Upper lobe of left lung (tissue), 4 donors: Measurements from ENCODE around the gene CCNT1.

ENCODE experiments used
- EP300 ChIP-seq, 4 donors: sonication (generic); formaldehyde crosslinking; IDR thresholded peaks; one replicate each; pipeline ENCODE4 v1.5.1; 2017; ENCODE audit warnings: antibody characterized with exemption in 4 of 4, control low read depth in 2 of 4
- POLR2A ChIP-seq, 4 donors: fragments of 450-650 bp; IDR thresholded peaks; one replicate each; pipeline ENCODE4 v1.5.1; 2016 to 2017; ENCODE audit warnings: antibody characterized with exemption in 4 of 4, mild to moderate bottlenecking in 2 of 4
- POLR2AphosphoS5 ChIP-seq, 2 donors: sonication (generic); formaldehyde crosslinking; IDR thresholded peaks; one replicate each; pipeline ENCODE4 v1.5.1; 2017; ENCODE audit warnings: antibody characterized with exemption in 2 of 2
- TF ChIP-seq, protein P1 (sequence below), 6 experiments: fragments of 450-650 bp in 4 of 6; fragments of 200-600 bp in 2 of 6; sonication (generic) in 2 of 6; IDR thresholded peaks; one replicate each; pipeline ENCODE4 v1.5.1; 2016 to 2019; ENCODE audit warnings: antibody characterized with exemption in 6 of 6

GRCh38 chr12:48693572-48693971, 22.9 kb downstream of the CCNT1 start:
- TF ChIP-seq, protein P1, sequence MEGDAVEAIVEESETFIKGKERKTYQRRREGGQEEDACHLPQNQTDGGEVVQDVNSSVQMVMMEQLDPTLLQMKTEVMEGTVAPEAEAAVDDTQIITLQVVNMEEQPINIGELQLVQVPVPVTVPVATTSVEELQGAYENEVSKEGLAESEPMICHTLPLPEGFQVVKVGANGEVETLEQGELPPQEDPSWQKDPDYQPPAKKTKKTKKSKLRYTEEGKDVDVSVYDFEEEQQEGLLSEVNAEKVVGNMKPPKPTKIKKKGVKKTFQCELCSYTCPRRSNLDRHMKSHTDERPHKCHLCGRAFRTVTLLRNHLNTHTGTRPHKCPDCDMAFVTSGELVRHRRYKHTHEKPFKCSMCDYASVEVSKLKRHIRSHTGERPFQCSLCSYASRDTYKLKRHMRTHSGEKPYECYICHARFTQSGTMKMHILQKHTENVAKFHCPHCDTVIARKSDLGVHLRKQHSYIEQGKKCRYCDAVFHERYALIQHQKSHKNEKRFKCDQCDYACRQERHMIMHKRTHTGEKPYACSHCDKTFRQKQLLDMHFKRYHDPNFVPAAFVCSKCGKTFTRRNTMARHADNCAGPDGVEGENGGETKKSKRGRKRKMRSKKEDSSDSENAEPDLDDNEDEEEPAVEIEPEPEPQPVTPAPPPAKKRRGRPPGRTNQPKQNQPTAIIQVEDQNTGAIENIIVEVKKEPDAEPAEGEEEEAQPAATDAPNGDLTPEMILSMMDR (IDR thresholded peaks at IDR 0.05): no peak
- TF ChIP-seq POLR2A (IDR thresholded peaks at IDR 0.05) (no peak), POLR2AphosphoS5 (IDR thresholded peaks at IDR 0.05) (no peak), EP300 (IDR thresholded peaks at IDR 0.05) (no peak)
